ENCODE measurements around the gene SDK1. TPM values are rescaled to one million over a fixed set of nuclear protein-coding genes. Genes with fewer than 3 reads are reported as not detected.

SDK1 gene
- total and polyA plus RNA-seq, 4 donors, result 0.12 to 0.47 (median 0.36) TPM

DNA sequence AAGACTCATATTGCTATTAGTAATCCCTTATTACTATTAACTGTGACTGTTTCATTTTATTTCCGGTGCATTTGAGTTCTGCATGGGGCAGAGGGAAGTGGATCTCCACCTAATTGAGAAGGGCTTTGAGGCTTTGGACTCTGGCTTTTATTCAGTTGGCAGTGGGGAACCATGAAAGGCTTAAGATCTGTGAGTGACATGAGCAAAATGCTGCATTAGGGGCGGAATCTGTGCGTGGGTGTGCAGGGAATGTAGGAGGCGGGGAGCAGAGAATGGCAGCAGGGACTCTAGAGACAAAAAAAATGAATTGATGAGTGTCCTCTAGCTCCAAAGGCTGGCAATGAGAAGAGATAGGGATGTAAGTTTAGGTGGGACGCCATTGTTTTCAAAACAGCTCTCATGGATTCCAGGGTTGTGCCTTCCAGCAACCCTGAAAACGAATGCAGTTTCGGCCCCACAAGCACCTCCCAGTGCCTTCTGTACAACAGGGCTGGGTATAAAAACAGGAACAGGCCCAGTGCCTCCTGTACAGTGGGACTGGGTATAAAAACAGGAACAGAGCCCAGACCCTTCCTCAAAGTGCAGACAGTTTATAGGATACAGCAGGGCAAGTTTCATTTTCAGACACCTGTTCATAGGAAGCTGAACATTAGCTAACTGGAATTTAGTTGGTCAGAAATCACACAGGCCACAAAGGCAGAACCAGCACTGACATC is 717.7 kb downstream of the SDK1 start:
- Histone ChIP-seq H3K4me1 (ENCODE audit: control insufficient read depth in 4 of 4, insufficient read depth in 4 of 4, low read length in 3 of 4) (peaks cover 0 to under 1% (median 0%) of the 10 kb centered on the region in 4 donors), H3K27me3 (ENCODE audit: control insufficient read depth in 4 of 4, insufficient read depth in 4 of 4, low read length in 3 of 4) (no peaks in the 10 kb centered on the region), H3K27ac (ENCODE audit: low read depth in 1 of 2, low read length in 2 of 2) (no peak overlapping the region), H3K9ac (ENCODE audit: low read depth in 1 of 2, low read length in 2 of 2) (no peak overlapping the region), H3K36me3 (ENCODE audit: control insufficient read depth in 4 of 4, insufficient read depth in 3 of 4, low read depth in 1 of 4, low read length in 3 of 4) (no peaks in the 10 kb centered on the region), H3K9me3 (ENCODE audit: control insufficient read depth in 4 of 4, low read length in 3 of 4) (peaks cover 5 to 11% (median 7%) of the 10 kb centered on the region in 4 donors), H3K4me3 (ENCODE audit: low read depth in 1 of 3, low read length in 3 of 3) (peak overlapping the region in 1 of 3 donors; percentile 11)
- no peak for TF ChIP-seq TAF1 (conservative IDR thresholded peaks at IDR 0.05)
- TF ChIP-seq HNF4A (conservative IDR thresholded peaks at IDR 0.05), result no peak
- TF ChIP-seq HNF4G (IDR thresholded peaks at IDR 0.05), result no peak
- TF ChIP-seq, protein P1, sequence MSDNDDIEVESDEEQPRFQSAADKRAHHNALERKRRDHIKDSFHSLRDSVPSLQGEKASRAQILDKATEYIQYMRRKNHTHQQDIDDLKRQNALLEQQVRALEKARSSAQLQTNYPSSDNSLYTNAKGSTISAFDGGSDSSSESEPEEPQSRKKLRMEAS (IDR thresholded peaks at IDR 0.05), result no peak
- TF ChIP-seq, protein P2, sequence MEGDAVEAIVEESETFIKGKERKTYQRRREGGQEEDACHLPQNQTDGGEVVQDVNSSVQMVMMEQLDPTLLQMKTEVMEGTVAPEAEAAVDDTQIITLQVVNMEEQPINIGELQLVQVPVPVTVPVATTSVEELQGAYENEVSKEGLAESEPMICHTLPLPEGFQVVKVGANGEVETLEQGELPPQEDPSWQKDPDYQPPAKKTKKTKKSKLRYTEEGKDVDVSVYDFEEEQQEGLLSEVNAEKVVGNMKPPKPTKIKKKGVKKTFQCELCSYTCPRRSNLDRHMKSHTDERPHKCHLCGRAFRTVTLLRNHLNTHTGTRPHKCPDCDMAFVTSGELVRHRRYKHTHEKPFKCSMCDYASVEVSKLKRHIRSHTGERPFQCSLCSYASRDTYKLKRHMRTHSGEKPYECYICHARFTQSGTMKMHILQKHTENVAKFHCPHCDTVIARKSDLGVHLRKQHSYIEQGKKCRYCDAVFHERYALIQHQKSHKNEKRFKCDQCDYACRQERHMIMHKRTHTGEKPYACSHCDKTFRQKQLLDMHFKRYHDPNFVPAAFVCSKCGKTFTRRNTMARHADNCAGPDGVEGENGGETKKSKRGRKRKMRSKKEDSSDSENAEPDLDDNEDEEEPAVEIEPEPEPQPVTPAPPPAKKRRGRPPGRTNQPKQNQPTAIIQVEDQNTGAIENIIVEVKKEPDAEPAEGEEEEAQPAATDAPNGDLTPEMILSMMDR (IDR thresholded peaks at IDR 0.05; ENCODE audit: low read depth, low read length, missing input control), result no peak
- TF ChIP-seq GABPA (IDR thresholded peaks at IDR 0.05 in 1 of 2, conservative IDR thresholded peaks at IDR 0.05 in 1 of 2), result no peak
- TF ChIP-seq RAD21 (IDR thresholded peaks at IDR 0.05), result no peak
- no peak for TF ChIP-seq EGR1 (IDR thresholded peaks at IDR 0.05; ENCODE audit: low read depth in 2 of 2)
- TF ChIP-seq, protein P3, sequence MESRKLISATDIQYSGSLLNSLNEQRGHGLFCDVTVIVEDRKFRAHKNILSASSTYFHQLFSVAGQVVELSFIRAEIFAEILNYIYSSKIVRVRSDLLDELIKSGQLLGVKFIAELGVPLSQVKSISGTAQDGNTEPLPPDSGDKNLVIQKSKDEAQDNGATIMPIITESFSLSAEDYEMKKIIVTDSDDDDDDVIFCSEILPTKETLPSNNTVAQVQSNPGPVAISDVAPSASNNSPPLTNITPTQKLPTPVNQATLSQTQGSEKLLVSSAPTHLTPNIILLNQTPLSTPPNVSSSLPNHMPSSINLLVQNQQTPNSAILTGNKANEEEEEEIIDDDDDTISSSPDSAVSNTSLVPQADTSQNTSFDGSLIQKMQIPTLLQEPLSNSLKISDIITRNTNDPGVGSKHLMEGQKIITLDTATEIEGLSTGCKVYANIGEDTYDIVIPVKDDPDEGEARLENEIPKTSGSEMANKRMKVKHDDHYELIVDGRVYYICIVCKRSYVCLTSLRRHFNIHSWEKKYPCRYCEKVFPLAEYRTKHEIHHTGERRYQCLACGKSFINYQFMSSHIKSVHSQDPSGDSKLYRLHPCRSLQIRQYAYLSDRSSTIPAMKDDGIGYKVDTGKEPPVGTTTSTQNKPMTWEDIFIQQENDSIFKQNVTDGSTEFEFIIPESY (IDR thresholded peaks at IDR 0.05), result no peak
- TF ChIP-seq, protein P4, sequence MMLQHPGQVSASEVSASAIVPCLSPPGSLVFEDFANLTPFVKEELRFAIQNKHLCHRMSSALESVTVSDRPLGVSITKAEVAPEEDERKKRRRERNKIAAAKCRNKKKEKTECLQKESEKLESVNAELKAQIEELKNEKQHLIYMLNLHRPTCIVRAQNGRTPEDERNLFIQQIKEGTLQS (IDR thresholded peaks at IDR 0.05), result no peak
- TF ChIP-seq NR2F2 (IDR thresholded peaks at IDR 0.05), result no peak
- no peak for TF ChIP-seq RXRA (IDR thresholded peaks at IDR 0.05)
- TF ChIP-seq, protein P5, sequence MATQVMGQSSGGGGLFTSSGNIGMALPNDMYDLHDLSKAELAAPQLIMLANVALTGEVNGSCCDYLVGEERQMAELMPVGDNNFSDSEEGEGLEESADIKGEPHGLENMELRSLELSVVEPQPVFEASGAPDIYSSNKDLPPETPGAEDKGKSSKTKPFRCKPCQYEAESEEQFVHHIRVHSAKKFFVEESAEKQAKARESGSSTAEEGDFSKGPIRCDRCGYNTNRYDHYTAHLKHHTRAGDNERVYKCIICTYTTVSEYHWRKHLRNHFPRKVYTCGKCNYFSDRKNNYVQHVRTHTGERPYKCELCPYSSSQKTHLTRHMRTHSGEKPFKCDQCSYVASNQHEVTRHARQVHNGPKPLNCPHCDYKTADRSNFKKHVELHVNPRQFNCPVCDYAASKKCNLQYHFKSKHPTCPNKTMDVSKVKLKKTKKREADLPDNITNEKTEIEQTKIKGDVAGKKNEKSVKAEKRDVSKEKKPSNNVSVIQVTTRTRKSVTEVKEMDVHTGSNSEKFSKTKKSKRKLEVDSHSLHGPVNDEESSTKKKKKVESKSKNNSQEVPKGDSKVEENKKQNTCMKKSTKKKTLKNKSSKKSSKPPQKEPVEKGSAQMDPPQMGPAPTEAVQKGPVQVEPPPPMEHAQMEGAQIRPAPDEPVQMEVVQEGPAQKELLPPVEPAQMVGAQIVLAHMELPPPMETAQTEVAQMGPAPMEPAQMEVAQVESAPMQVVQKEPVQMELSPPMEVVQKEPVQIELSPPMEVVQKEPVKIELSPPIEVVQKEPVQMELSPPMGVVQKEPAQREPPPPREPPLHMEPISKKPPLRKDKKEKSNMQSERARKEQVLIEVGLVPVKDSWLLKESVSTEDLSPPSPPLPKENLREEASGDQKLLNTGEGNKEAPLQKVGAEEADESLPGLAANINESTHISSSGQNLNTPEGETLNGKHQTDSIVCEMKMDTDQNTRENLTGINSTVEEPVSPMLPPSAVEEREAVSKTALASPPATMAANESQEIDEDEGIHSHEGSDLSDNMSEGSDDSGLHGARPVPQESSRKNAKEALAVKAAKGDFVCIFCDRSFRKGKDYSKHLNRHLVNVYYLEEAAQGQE (IDR thresholded peaks at IDR 0.05), result no peak
- no peak for TF ChIP-seq YY1 (IDR thresholded peaks at IDR 0.05)
- 94% methylated on average over 7 of the region's 7 CpGs for WGBS
- DNase-seq (ENCODE audit: low spot score), result no peak

Data from liver (tissue), 9 donors.